HCT116 (cell line): ENCODE measurements around the gene PTPA. TPM values are rescaled to one million over a fixed set of nuclear protein-coding genes. Genes with fewer than 3 reads are reported as not detected.

Source experiments
- ATAC-seq: fragments of 200-7000 bp; cut with Tn5 transposase; 2 replicates; pipeline ENCODE4 v1.9.1; 2020; ENCODE audit warnings: mild to moderate bottlenecking, moderate library complexity
- BruUV-seq: library from RNA; stranded (reverse); fragments of 400-500 nt; replicated peaks from 2 replicates; lab custom pipeline; 2021; lab: Mats Ljungman, UMichigan
- CTCF ChIA-PET: fragments of 300-600 bp; sonication (Branson Sonifier 250); formaldehyde crosslinking; loops from one replicate; lab custom pipeline; 2021; ENCODE audit warnings: antibody characterized with exemption; lab: Charles Lee
- POLR2A ChIA-PET: fragments of 300-600, 350-600 bp; sonication (Branson Sonifier 250); formaldehyde crosslinking; loops from one replicate; lab custom pipeline; 2021; ENCODE audit warnings: antibody characterized with exemption; lab: Charles Lee
- RAD21 ChIA-PET, 2 experiments: fragments of 300-600 bp; sonication (Branson Sonifier 250); formaldehyde crosslinking; loops; one replicate each; lab custom pipeline; 2023; ENCODE audit warnings: low total read pairs in 2 of 2; ENCODE audit not compliant: uncharacterized antibody in 2 of 2, unreplicated experiment in 2 of 2, low non-redundant PET in 1 of 2; lab: Charles Lee
- DNase-seq: peaks from one replicate; pipeline ENCODE4 v3.0.0-alpha.2; 2010; ENCODE audit warnings: low read depth, low spot score
- H2AFZ ChIP-seq: fragments of 200-600 bp; shearing (Covaris generic), sonication (generic); 2 replicates; pipeline ENCODE4 v1.6.1; 2017; ENCODE audit warnings: low read depth, mixed run types, mixed read lengths, antibody characterized with exemption, low read length; ENCODE audit not compliant: poor library complexity, severe bottlenecking
- H3K27ac ChIP-seq: 2 replicates; pipeline ENCODE4 v1.5.1; 2012; ENCODE audit warnings: low read depth, low read length
- H3K27me3 ChIP-seq: fragments of 200-600 bp; sonication (generic); 2 replicates; pipeline ENCODE4 v1.6.1; 2016; ENCODE audit warnings: mixed run types, low read length, mixed read lengths; ENCODE audit not compliant: insufficient read depth
- H3K36me3 ChIP-seq, 2 experiments: fragments of 200-500 bp in 1 of 2; fragments of 200-600 bp in 1 of 2; sonication (Bioruptor generic) in 1 of 2; sonication (generic) in 1 of 2; 2 replicates each; pipeline versions ENCODE4 v1.5.1 to v1.6.1; 2014 to 2016; ENCODE audit warnings: low read length in 2 of 2, inconsistent platforms in 1 of 2, mixed read lengths in 1 of 2, mixed run types in 1 of 2; ENCODE audit not compliant: insufficient read depth in 2 of 2, control insufficient read depth in 1 of 2
- H3K4me1 ChIP-seq, 2 experiments: fragments of 200-600 bp in 1 of 2; sonication (generic) in 1 of 2; 2 replicates each; pipeline versions ENCODE4 v1.5.1 to v1.6.1; 2012 to 2017; ENCODE audit warnings: low read length in 2 of 2, inconsistent platforms in 1 of 2, mild to moderate bottlenecking in 1 of 2, mixed read lengths in 1 of 2, mixed run types in 1 of 2, moderate library complexity in 1 of 2; ENCODE audit not compliant: insufficient read depth in 2 of 2, control insufficient read depth in 1 of 2
- H3K4me2 ChIP-seq: fragments of 200-600 bp; sonication (generic); 2 replicates; pipeline ENCODE4 v1.6.1; 2017; ENCODE audit warnings: mixed run types, low read length, mixed read lengths
- H3K4me3 ChIP-seq, 2 experiments: fragments of 200-600 bp in 1 of 2; sonication (generic) in 1 of 2; replicated peaks in 1 of 2; 2 replicates each; pipeline ENCODE4 v1.5.1; 2011 to 2016; ENCODE audit warnings: low read length in 2 of 2, control low read depth in 1 of 2, low read depth in 1 of 2, mild to moderate bottlenecking in 1 of 2, mixed read lengths in 1 of 2, mixed run types in 1 of 2
- H3K79me2 ChIP-seq: fragments of 200-600 bp; sonication (generic); 2 replicates; pipeline ENCODE4 v1.6.1; 2017; ENCODE audit warnings: mild to moderate bottlenecking, mixed run types, low read length, moderate library complexity, mixed read lengths; ENCODE audit not compliant: insufficient read depth
- H3K9ac ChIP-seq: fragments of 200-600 bp; sonication (generic); 2 replicates; pipeline ENCODE4 v1.6.1; 2016; ENCODE audit warnings: low read length, mixed read lengths
- H3K9me2 ChIP-seq: fragments of 200-600 bp; sonication (generic), shearing (Covaris generic); 2 replicates; pipeline ENCODE4 v1.6.1; 2017; ENCODE audit warnings: mixed run types, mild to moderate bottlenecking, moderate library complexity; ENCODE audit not compliant: insufficient read depth
- H3K9me3 ChIP-seq, 2 experiments: fragments of 200-500 bp in 1 of 2; fragments of 200-600 bp in 1 of 2; sonication (Bioruptor generic) in 1 of 2; sonication (generic) in 1 of 2; 2 replicates each; pipeline ENCODE4 v1.6.1; 2014 to 2017; ENCODE audit warnings: low read length in 2 of 2, mixed read lengths in 2 of 2, inconsistent platforms in 1 of 2, low read depth in 1 of 2, mild to moderate bottlenecking in 1 of 2, mixed run types in 1 of 2, moderate library complexity in 1 of 2; ENCODE audit not compliant: control insufficient read depth in 1 of 2, insufficient read depth in 1 of 2
- H4K20me1 ChIP-seq: fragments of 200-600 bp; sonication (generic), shearing (Covaris generic); 2 replicates; pipeline ENCODE4 v1.6.1; 2017; ENCODE audit warnings: mixed run types, mild to moderate bottlenecking, moderate library complexity; ENCODE audit not compliant: insufficient read depth
- CBX3 ChIP-seq: IDR thresholded peaks from 2 replicates; pipeline ENCODE4 v1.6.1; 2012; ENCODE audit warnings: low read depth
- CTCF ChIP-seq, 3 experiments: fragments of 200-600 bp in 1 of 3; sonication (generic) in 1 of 3; IDR thresholded peaks in 2 of 3; conservative IDR thresholded peaks in 1 of 3; 2 replicates each; pipeline ENCODE4 v1.5.1; 2012 to 2017; ENCODE audit warnings: low read depth in 2 of 3, low read length in 2 of 3, antibody characterized with exemption in 1 of 3, borderline replicate concordance in 1 of 3, control low read depth in 1 of 3, mild to moderate bottlenecking in 1 of 3, mixed read lengths in 1 of 3, mixed run types in 1 of 3, moderate library complexity in 1 of 3; ENCODE audit not compliant: insufficient read depth in 1 of 3
- ELF1 ChIP-seq: IDR thresholded peaks from 2 replicates; pipeline ENCODE4 v1.6.1; 2012; ENCODE audit warnings: low read depth, borderline replicate concordance
- JUND ChIP-seq: IDR thresholded peaks from 2 replicates; pipeline ENCODE4 v1.6.1; 2012
- MAX ChIP-seq: IDR thresholded peaks from 2 replicates; pipeline ENCODE4 v1.6.1; 2012
- REST ChIP-seq: IDR thresholded peaks from 2 replicates; pipeline ENCODE4 v1.6.1; 2012; ENCODE audit warnings: low read depth
- YY1 ChIP-seq: IDR thresholded peaks from 2 replicates; pipeline ENCODE4 v1.6.1; 2011; ENCODE audit warnings: low read length, low read depth, moderate library complexity, mild to moderate bottlenecking; ENCODE audit not compliant: insufficient replicate concordance; ENCODE audit errors: extremely low read depth
- ZBTB33 ChIP-seq: IDR thresholded peaks from 2 replicates; pipeline ENCODE4 v1.6.1; 2011; ENCODE audit warnings: mild to moderate bottlenecking, low read length, moderate library complexity; ENCODE audit not compliant: insufficient replicate concordance; ENCODE audit errors: extremely low read depth
- ZNF274 ChIP-seq: fragments of 200-500 bp; sonication (Bioruptor generic); IDR thresholded peaks from 2 replicates; pipeline ENCODE4 v1.6.1; 2014; ENCODE audit warnings: mild to moderate bottlenecking, low read depth, low read length, inconsistent platforms
- intact Hi-C: fragments of 100-400 bp; cut with micrococcal nuclease; formaldehyde crosslinking; loops from 2 replicates; pipeline ENCODE4 v1.10.0; 2022
- total RNA-seq: library from RNA; stranded (reverse); gene quantifications from one replicate; pipeline ENCODE4 v1.2.1, GENCODE V29; 2021; ENCODE audit not compliant: unreplicated experiment

PTPA gene
- total RNA-seq, 1 experiment from 2014 or later = 177 TPM

- RAD21 ChIA-PET = no interaction called here
- H3K9me3 ChIP-seq = no peaks in the 10 kb centered on the region
- TF ChIP-seq ZNF274 (no peak), ELF1 (no peak), JUND (no peak), REST (no peak), YY1 (no peak), MAX (no peak), CBX3 (no peak), ZBTB33 (no peak), CTCF (IDR thresholded peaks at IDR 0.05 in 2 of 3, conservative IDR thresholded peaks at IDR 0.05 in 1 of 3; ENCODE audit: borderline replicate concordance in 1 of 3, insufficient read depth in 1 of 3, low read depth in 2 of 3, low read length in 2 of 3) (no peak)
- peaks cover 31% of the 10 kb centered on the region; the same call in 1 of the 2 replicates for H3K79me2 ChIP-seq
- no peaks in the 10 kb centered on the region for H3K9me2 ChIP-seq
- H3K4me3 ChIP-seq = no peak overlapping the region
- H2AFZ ChIP-seq = no peak overlapping the region
- POLR2A ChIA-PET = no interaction called here
- DNase-seq (no peak), ATAC-seq (no peak)
- BruUV-seq = TSS peak; percentile 15
- no peaks in the 10 kb centered on the region for H3K27me3 ChIP-seq
- H3K4me2 ChIP-seq = peak overlapping the region; percentile 2; the same call in 1 of the 2 replicates
- H3K9ac ChIP-seq = no peak overlapping the region
- peaks cover 10 to 42% of the 10 kb centered on the region in 2 experiments; a peak in 3 of 4 replicates for H3K36me3 ChIP-seq
- peaks cover 3 to 17% of the 10 kb centered on the region in 2 experiments; a peak in 3 of 4 replicates for H3K4me1 ChIP-seq
- CTCF ChIA-PET = interaction anchor here (0.9 to 2.2 kb wide), 3 partner anchors 18 to 501 kb away, joined by 3 to 10 read pairs (median 6); partner anchors contain the start of gene NTMT1
- H3K27ac ChIP-seq = no peak overlapping the region
- intact Hi-C loops = no loop called here
- H4K20me1 ChIP-seq = no peaks in the 10 kb centered on the region
Observed at GRCh38 chr9:129124506-129125069, 13.4 kb downstream of the PTPA start.
